HEK293T (cell line): ENCODE measurements around the gene CHSY3.

Experiments
- ARNT ChIP-seq: fragments of 450-650 bp; IDR thresholded peaks from 2 replicates; pipeline ENCODE4 v1.6.1; 2017; ENCODE audit warnings: mild to moderate bottlenecking
- BHLHE40 ChIP-seq: fragments of 450-650 bp; IDR thresholded peaks from 2 replicates; pipeline ENCODE4 v1.6.1; 2016; ENCODE audit warnings: mild to moderate bottlenecking, moderate library complexity, borderline replicate concordance
- ELF4 ChIP-seq: fragments of 450-650 bp; IDR thresholded peaks from 2 replicates; pipeline ENCODE4 v1.6.1; 2017; ENCODE audit warnings: antibody characterized with exemption
- FOXA1 ChIP-seq: fragments of 450-650 bp; IDR thresholded peaks from 2 replicates; pipeline ENCODE4 v1.6.1; 2016; ENCODE audit warnings: mild to moderate bottlenecking
- L3MBTL2 ChIP-seq: fragments of 450-650 bp; conservative IDR thresholded peaks from 2 replicates; pipeline ENCODE4 v1.6.1; 2016; ENCODE audit warnings: mild to moderate bottlenecking
- LEF1 ChIP-seq: fragments of 450-650 bp; IDR thresholded peaks from 2 replicates; pipeline ENCODE4 v1.6.1; 2017; ENCODE audit warnings: mild to moderate bottlenecking, borderline replicate concordance
- SP1 ChIP-seq: fragments of 450-650 bp; IDR thresholded peaks from 2 replicates; pipeline ENCODE4 v1.6.1; 2017
- SUZ12 ChIP-seq: fragments of 450-650 bp; IDR thresholded peaks from 2 replicates; pipeline ENCODE4 v1.6.1; 2016; ENCODE audit warnings: mild to moderate bottlenecking

- TF ChIP-seq ELF4 (no peak), SUZ12 (no peak), BHLHE40 (no peak), LEF1 (no peak), SP1 (no peak), ARNT (no peak), FOXA1 (no peak), L3MBTL2 (no peak)
Observed at GRCh38 chr5:130222573-130222972, 318.3 kb downstream of the CHSY3 start.
